DOHH2 (cell line): ENCODE measurements around the gene TTF2.

Experiments
- H3F3A ChIP-seq: fragments of 200-600 bp; sonication (generic), shearing (Covaris generic); 2 replicates; pipeline ENCODE4 v1.6.0; 2016; ENCODE audit warnings: antibody characterized with exemption, mild to moderate bottlenecking; ENCODE audit not compliant: control insufficient read depth, insufficient read depth
- H3K27ac ChIP-seq: fragments of 200-600 bp; sonication (generic); 2 replicates; pipeline ENCODE4 v1.5.1; 2014; ENCODE audit warnings: low read depth, mild to moderate bottlenecking, low read length, moderate library complexity
- H3K27me3 ChIP-seq: fragments of 200-600 bp; sonication (generic); 2 replicates; pipeline ENCODE4 v1.6.1; 2014; ENCODE audit warnings: mild to moderate bottlenecking, low read length, mixed read lengths; ENCODE audit not compliant: control insufficient read depth
- H3K36me3 ChIP-seq: fragments of 200-600 bp; sonication (generic); 2 replicates; pipeline ENCODE4 v1.6.1; 2014; ENCODE audit warnings: mild to moderate bottlenecking, low read length, moderate library complexity, mixed read lengths; ENCODE audit not compliant: control insufficient read depth
- H3K4me1 ChIP-seq: fragments of 200-600 bp; sonication (generic); 2 replicates; pipeline ENCODE4 v1.6.1; 2014; ENCODE audit warnings: mild to moderate bottlenecking, low read length, mixed read lengths; ENCODE audit not compliant: control insufficient read depth
- H3K4me2 ChIP-seq: fragments of 200-600 bp; sonication (generic); 2 replicates; pipeline ENCODE4 v1.6.0; 2014; ENCODE audit warnings: mild to moderate bottlenecking, low read length, moderate library complexity
- H3K4me3 ChIP-seq: fragments of 200-600 bp; sonication (generic); 2 replicates; pipeline ENCODE4 v1.5.1; 2014; ENCODE audit warnings: mild to moderate bottlenecking, low read length, mixed read lengths
- H3K79me2 ChIP-seq: fragments of 200-600 bp; sonication (generic); 2 replicates; pipeline ENCODE4 v1.6.1; 2014; ENCODE audit warnings: mild to moderate bottlenecking, low read length, mixed read lengths; ENCODE audit not compliant: control insufficient read depth
- H3K9me2 ChIP-seq: fragments of 200-600 bp; sonication (generic); replicated peaks from 2 replicates; pipeline ENCODE4 v1.6.1; 2014; ENCODE audit warnings: mild to moderate bottlenecking, low read length, mixed read lengths; ENCODE audit not compliant: control insufficient read depth
- H3K9me3 ChIP-seq: fragments of 200-600 bp; sonication (generic); 2 replicates; pipeline ENCODE4 v1.6.1; 2014; ENCODE audit warnings: antibody characterized with exemption, low read length, mixed read lengths; ENCODE audit not compliant: control insufficient read depth, insufficient read depth
- H4K20me1 ChIP-seq: fragments of 200-600 bp; sonication (generic); 2 replicates; pipeline ENCODE4 v1.6.0; 2014; ENCODE audit warnings: low read depth, mild to moderate bottlenecking, antibody characterized with exemption, low read length, moderate library complexity; ENCODE audit not compliant: control insufficient read depth, insufficient read depth
- CTCF ChIP-seq: fragments of 200-600 bp; sonication (generic); IDR thresholded peaks from one replicate; pipeline ENCODE4 v1.5.1; 2014; ENCODE audit warnings: antibody characterized with exemption, mild to moderate bottlenecking, low read depth, low read length; ENCODE audit not compliant: poor library complexity, severe bottlenecking
- EZH2phosphoT487 ChIP-seq: fragments of 200-600 bp; sonication (generic); IDR thresholded peaks from 2 replicates; pipeline ENCODE4 v1.6.1; 2017; ENCODE audit warnings: borderline replicate concordance, mild to moderate bottlenecking, antibody characterized with exemption, low read length, moderate library complexity, mixed read lengths

Gene TTF2

DNA sequence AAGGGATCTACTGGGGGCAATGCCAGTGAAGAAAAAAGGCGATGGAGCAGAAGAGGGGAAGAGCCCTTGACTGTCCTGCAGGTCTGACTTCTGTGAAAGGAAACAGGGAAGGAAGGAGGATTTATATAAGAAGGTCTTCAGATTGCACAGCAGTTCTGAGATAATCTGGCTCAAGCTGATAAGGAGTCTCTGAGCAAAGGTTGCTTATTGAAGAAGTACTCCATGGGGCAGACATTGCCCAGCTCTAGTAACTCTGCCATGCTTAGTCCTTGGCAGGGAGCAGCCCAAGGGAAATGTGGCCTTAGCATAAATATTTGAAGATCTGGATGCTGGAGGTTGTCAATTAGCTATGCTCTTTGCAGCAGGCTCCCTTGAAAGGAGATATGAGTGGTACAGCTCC is 15.9 kb upstream of the TTF2 start:
- no peak for TF ChIP-seq CTCF
- no peak for TF ChIP-seq EZH2phosphoT487
- Histone ChIP-seq H3K4me1 (peaks cover 12% of the 10 kb centered on the region), H3K9me2 (no peaks in the 10 kb centered on the region), H3K79me2 (no peaks in the 10 kb centered on the region), H3K4me3 (no peak overlapping the region), H3K27ac (no peak overlapping the region), H3K27me3 (no peaks in the 10 kb centered on the region), H3K9me3 (no peaks in the 10 kb centered on the region), H3F3A (peaks cover under 1% of the 10 kb centered on the region; the same call in 1 of the 2 replicates), H3K4me2 (no peak overlapping the region), H4K20me1 (no peaks in the 10 kb centered on the region), H3K36me3 (peaks cover 22% of the 10 kb centered on the region)

DNA sequence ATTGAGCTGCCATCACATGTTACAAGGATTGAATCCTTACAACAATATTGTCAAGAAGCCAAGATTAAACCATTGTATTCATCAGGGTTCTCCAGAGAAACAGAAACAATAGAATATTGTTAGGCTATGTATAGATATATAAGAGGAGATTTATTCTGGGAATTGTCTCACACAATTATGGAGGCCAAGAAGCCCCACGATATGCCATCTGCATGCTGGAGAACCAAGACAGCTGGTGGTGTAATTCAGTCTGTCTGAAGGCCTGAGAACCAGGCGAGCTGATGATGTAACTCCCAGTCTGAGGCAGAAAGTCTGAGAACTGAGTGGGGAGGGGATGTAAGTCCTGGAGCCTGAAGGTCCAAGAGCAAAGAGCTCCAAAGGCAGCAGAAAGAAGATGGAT is 14.5 kb upstream of the TTF2 start:
- Histone ChIP-seq H3K4me2 (no peak overlapping the region), H3K27me3 (no peaks in the 10 kb centered on the region), H3K27ac (no peak overlapping the region), H3K9me2 (no peaks in the 10 kb centered on the region), H3K4me1 (peaks cover 27% of the 10 kb centered on the region), H3K79me2 (no peaks in the 10 kb centered on the region), H3K4me3 (no peak overlapping the region), H3K9me3 (no peaks in the 10 kb centered on the region), H3K36me3 (peaks cover 28% of the 10 kb centered on the region), H4K20me1 (no peaks in the 10 kb centered on the region), H3F3A (peaks cover 2% of the 10 kb centered on the region; the same call in 1 of the 2 replicates)
- TF ChIP-seq EZH2phosphoT487 (no peak), CTCF (no peak)

DNA sequence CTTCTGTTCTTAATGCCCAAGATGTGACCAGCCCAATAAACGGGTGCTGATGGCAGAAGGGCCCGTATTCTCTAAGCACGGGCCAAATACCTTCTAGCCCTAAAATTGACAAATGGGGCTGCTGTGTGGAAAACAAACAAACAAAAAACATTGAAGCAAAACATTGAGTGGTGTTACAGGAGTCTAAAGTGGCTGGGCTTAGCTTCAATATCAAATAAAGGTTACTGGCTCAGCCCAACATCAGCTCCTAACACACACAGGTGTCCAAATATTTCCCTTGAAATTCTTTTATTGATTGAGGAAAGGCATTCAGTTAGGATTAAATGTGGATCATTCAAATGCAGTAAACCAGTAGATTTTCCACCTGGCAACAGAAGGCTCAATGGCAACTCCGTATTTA is 13.3 kb upstream of the TTF2 start:
- Histone ChIP-seq H3K4me3 (no peak overlapping the region), H3F3A (peaks cover 2% of the 10 kb centered on the region; the same call in 1 of the 2 replicates), H3K4me1 (peaks cover 38% of the 10 kb centered on the region), H3K79me2 (no peaks in the 10 kb centered on the region), H3K27me3 (no peaks in the 10 kb centered on the region), H3K4me2 (no peak overlapping the region), H3K9me2 (no peaks in the 10 kb centered on the region), H4K20me1 (no peaks in the 10 kb centered on the region), H3K9me3 (no peaks in the 10 kb centered on the region), H3K36me3 (peaks cover 28% of the 10 kb centered on the region), H3K27ac (no peak overlapping the region)
- TF ChIP-seq CTCF (no peak), EZH2phosphoT487 (no peak)

GRCh38 chr1:117047271-117047670 is 12.9 kb upstream of the TTF2 start:
- no peak overlapping the region for H3K4me3 ChIP-seq
- H3K9me2 ChIP-seq: no peaks in the 10 kb centered on the region
- H3K27ac ChIP-seq: no peak overlapping the region
- H3K79me2 ChIP-seq: no peaks in the 10 kb centered on the region
- no peaks in the 10 kb centered on the region for H3K9me3 ChIP-seq
- H3F3A ChIP-seq: peaks cover 2% of the 10 kb centered on the region; the same call in 1 of the 2 replicates
- H4K20me1 ChIP-seq: no peaks in the 10 kb centered on the region
- no peaks in the 10 kb centered on the region for H3K27me3 ChIP-seq
- TF ChIP-seq EZH2phosphoT487: no peak
- no peak for TF ChIP-seq CTCF
- H3K36me3 ChIP-seq: peaks cover 28% of the 10 kb centered on the region
- no peak overlapping the region for H3K4me2 ChIP-seq
- H3K4me1 ChIP-seq: peaks cover 43% of the 10 kb centered on the region
